WERI-Rb-1 (cell line): Measurements from ENCODE around the gene ORC4.

Experiments
- DNase-seq: peaks from one replicate; pipeline ENCODE4 v3.0.0-alpha.2; 2020
- H3K27ac ChIP-seq: fragments of 250-450 bp; sonication (Bioruptor Pico); 2 replicates; pipeline ENCODE4 v1.5.1; 2020; ENCODE audit warnings: mild to moderate bottlenecking, moderate library complexity
- H3K27me3 ChIP-seq: fragments of 250-450 bp; sonication (Bioruptor Pico); 2 replicates; pipeline ENCODE4 v1.5.1; 2021; ENCODE audit warnings: mild to moderate bottlenecking, low read depth, moderate library complexity; ENCODE audit not compliant: insufficient read depth, severe bottlenecking
- H3K36me3 ChIP-seq: fragments of 250-450 bp; sonication (Bioruptor Pico); 2 replicates; pipeline ENCODE4 v1.5.1; 2020; ENCODE audit warnings: mild to moderate bottlenecking, moderate library complexity
- H3K4me3 ChIP-seq: 2 replicates; pipeline ENCODE4 v1.5.1; 2011; ENCODE audit warnings: low read depth, mild to moderate bottlenecking, control low read depth, low read length
- H3K9me3 ChIP-seq: fragments of 250-450 bp; sonication (Bioruptor Pico); 2 replicates; pipeline ENCODE4 v1.5.1; 2021; ENCODE audit warnings: mild to moderate bottlenecking, moderate library complexity; ENCODE audit not compliant: severe bottlenecking
- TF ChIP-seq, protein P1 (sequence below): IDR thresholded peaks from 2 replicates; pipeline ENCODE4 v1.5.1; 2011; ENCODE audit warnings: low read depth, mild to moderate bottlenecking, control low read depth, inconsistent platforms, low read length

The ORC4 gene

DNA sequence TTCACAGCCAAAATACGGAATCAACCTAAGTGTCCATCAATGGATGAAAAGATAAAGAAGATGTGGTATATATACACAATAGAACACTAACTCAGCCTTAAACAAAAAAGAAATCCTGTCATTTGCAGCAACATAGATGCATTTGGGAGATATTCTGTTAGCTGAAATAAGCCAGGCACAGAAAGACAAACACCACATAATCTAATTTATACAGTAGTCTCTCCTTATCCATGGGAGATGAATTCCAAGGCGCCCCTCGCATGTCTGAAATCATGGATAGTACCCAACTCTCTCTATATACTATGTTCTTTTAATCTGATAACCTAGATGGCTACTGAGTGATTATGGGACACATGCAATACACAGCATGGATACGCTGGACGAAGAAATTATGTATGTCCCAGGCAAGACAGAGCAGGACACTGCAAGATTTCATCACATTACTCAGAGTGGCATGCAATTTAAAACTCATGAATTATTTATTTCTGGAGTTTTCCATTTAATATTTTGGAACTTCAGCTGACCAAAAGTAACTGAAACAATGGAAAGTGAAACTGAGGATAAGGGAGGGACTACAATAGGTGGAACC, 39.5 kb downstream of the ORC4 start:
- H3K36me3 ChIP-seq: no peaks in the 10 kb centered on the region
- H3K9me3 ChIP-seq: no peaks in the 10 kb centered on the region
- TF ChIP-seq, protein P1, sequence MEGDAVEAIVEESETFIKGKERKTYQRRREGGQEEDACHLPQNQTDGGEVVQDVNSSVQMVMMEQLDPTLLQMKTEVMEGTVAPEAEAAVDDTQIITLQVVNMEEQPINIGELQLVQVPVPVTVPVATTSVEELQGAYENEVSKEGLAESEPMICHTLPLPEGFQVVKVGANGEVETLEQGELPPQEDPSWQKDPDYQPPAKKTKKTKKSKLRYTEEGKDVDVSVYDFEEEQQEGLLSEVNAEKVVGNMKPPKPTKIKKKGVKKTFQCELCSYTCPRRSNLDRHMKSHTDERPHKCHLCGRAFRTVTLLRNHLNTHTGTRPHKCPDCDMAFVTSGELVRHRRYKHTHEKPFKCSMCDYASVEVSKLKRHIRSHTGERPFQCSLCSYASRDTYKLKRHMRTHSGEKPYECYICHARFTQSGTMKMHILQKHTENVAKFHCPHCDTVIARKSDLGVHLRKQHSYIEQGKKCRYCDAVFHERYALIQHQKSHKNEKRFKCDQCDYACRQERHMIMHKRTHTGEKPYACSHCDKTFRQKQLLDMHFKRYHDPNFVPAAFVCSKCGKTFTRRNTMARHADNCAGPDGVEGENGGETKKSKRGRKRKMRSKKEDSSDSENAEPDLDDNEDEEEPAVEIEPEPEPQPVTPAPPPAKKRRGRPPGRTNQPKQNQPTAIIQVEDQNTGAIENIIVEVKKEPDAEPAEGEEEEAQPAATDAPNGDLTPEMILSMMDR: no peak
- H3K4me3 ChIP-seq: no peak overlapping the region
- no peak overlapping the region for H3K27ac ChIP-seq
- no peaks in the 10 kb centered on the region for H3K27me3 ChIP-seq
- no peak for DNase-seq

DNA sequence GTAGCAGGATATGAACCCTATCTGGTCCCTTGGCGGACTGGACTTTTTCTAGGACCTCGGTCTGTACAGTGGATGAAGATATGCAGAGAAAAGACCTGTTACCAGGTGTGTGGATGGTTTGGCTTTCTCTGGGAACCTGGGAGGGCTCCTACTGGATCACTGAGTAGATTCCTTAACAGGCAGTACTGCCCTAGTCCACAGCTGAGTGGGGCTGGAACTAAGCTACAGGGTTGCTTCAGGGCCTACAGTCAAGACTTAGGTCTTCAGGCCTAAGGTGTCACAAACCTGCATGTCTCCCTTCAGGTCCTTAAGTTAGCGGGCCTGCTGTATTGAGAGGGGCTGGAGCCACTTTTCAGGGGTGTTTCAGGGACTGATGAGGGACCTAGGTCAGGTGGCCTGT, 42.9 kb downstream of the ORC4 start:
- Histone ChIP-seq H3K9me3 (no peaks in the 10 kb centered on the region), H3K27me3 (no peaks in the 10 kb centered on the region), H3K36me3 (peaks cover 3% of the 10 kb centered on the region; the same call in 1 of the 2 replicates), H3K4me3 (no peak overlapping the region), H3K27ac (no peak overlapping the region)
- TF ChIP-seq, protein P1: no peak
- no peak for DNase-seq

DNA sequence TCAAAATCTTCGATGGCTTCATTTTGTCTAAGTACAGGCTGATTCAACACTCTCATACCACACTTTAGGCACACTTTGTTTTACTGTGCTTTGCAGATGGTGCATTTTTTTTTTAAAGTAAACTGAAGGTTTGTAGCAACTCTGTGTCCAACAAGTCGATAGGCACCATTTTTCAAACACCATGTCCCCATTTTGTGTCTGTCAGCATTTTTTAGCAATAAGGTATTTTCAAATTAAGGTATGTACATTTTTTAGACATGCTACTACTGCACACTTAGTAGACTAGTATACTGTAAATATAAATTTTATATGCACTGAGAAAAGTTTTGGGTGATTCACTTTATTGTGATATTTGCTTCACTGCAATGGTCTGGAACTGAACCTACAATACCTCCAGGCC, 44.4 kb downstream of the ORC4 start:
- TF ChIP-seq, protein P1: no peak

DNA sequence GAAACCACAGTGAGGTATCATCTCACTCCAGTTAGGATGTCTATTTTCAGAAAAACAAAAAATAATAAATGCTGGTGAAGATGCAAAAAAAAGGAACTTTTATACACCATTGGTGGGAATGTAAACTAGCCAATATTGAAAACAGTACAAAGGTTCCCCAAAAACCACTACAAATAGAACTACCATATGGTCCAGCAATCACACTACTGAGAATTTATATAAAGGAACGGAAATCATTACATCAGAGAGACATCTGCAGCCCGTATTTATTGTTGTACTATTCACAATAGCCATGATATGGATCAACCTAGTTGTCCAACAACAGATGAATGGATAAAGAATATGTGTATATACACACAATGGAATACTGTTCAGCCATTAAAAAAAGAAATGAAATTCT, 52.0 kb downstream of the ORC4 start:
- no peak for DNase-seq
- Histone ChIP-seq H3K9me3 (peaks cover 2% of the 10 kb centered on the region), H3K27me3 (no peaks in the 10 kb centered on the region), H3K36me3 (peaks cover 15% of the 10 kb centered on the region), H3K4me3 (no peak overlapping the region), H3K27ac (no peak overlapping the region)
- TF ChIP-seq, protein P1: no peak

More for the DNA sequence above, 44.4 kb downstream of the ORC4 start:
- Histone ChIP-seq H3K27ac (no peak overlapping the region), H3K4me3 (no peak overlapping the region), H3K27me3 (no peaks in the 10 kb centered on the region), H3K9me3 (no peaks in the 10 kb centered on the region), H3K36me3 (peaks cover 3% of the 10 kb centered on the region)
- DNase-seq: no peak

DNA sequence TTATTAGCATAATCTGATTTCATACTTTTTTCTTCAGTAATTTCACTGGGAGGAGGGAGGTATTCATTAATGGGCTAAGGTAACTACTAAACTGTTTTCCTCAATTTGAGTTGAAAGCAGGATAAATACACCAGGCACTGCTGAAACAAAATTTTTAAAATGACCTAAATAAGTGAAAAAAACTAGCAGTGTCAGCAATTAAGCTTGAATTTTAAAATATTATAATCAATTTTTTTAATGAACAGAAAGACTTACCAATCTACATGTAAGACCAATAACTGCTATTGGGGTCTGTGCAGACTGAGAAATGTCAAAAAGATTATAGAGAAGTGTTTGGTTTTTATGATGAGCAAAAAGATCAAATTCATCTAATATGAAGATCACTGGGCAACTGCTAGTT, 68.4 kb downstream of the ORC4 start:
- H3K9me3 ChIP-seq: no peaks in the 10 kb centered on the region
- H3K36me3 ChIP-seq: peaks cover 11% of the 10 kb centered on the region
- no peaks in the 10 kb centered on the region for H3K27me3 ChIP-seq
- no peak overlapping the region for H3K4me3 ChIP-seq
- H3K27ac ChIP-seq: no peak overlapping the region
- TF ChIP-seq, protein P1: no peak
- DNase-seq: no peak

DNA sequence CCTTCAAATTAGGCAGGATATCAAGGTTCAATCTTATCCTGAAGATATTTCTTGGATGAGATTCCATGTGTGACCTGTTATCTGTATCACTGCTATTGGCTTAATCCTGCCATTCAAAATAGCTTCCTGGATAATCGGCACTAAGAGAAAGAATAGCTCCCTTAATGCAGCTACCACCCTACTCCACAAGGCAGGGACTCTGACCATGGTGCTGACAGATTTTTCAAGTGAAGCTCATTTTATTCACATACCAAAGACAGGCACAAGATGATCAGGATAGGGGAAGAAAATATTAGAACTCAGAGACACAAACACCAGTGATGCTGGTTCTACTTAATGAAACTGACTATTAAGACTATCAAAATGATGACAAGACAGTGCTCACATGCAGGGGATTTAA, 74.9 kb downstream of the ORC4 start:
- no peak for DNase-seq
- Histone ChIP-seq H3K36me3 (peaks cover 10% of the 10 kb centered on the region), H3K27me3 (no peaks in the 10 kb centered on the region), H3K27ac (no peak overlapping the region), H3K4me3 (no peak overlapping the region), H3K9me3 (no peaks in the 10 kb centered on the region)
- TF ChIP-seq, protein P1: no peak
